LHCN-M2 (cell line): ENCODE data around the gene STK17A. TPM values are rescaled to one million over a fixed set of nuclear protein-coding genes. Genes with fewer than 3 reads are reported as not detected.
"Not testable (repeated sequence)": the region's sequence is repeated elsewhere in the genome, so short reads cannot be mapped to it uniquely, and the experiment has no call there.

Experiments used
- DNase-seq: peaks from one replicate; pipeline ENCODE4 v3.0.0-alpha.2; 2012; ENCODE audit warnings: low read depth
- total RNA-seq: library from RNA; depleted of rRNA; stranded (reverse); fragments of >200 nt; gene quantifications from 2 replicates; pipeline ENCODE4 v1.2.3, GENCODE V29; 2014

Gene STK17A
- total RNA-seq, 1 experiment from 2014 or later = 42.1 TPM

DNA sequence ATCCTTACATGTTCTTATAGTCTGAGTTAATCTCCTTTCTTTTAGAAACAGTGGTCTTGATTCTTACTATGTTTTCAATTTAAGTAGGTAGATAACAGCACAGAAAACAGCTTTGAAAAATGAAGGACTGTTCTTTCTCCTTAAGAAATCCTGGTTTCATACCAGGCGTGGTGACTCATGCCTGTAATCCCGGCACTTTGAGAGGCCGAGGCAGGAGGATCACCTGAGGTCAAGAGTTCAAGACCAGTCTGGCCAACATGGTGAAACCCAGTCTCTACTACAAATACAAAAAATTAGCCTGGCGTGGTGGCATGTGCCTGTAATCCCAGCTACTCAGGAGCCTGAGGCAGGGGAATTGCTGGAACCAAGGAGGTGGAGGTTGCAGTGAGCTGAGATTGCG is 13.5 kb downstream of the STK17A start:
- peak; percentile 11 for DNase-seq

DNA sequence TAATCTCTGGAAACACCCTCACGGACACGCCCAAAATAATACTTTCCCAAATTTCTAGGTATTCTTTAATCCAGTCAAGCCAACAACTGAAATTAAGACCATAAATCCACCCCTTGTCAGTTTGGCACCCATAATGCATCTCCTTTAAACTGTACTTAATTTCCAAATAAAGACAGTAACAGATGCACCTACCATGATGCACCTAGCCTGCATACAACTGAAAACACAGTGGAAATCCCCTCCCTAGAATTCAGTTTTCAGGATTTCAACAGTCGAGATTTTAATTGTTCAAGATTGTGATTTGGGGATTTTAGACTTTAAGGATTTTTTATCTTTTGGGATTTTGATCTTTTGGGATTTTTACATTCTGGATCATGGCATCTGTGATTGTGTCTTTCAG is 17.1 kb downstream of the STK17A start:
- no peak for DNase-seq

DNA sequence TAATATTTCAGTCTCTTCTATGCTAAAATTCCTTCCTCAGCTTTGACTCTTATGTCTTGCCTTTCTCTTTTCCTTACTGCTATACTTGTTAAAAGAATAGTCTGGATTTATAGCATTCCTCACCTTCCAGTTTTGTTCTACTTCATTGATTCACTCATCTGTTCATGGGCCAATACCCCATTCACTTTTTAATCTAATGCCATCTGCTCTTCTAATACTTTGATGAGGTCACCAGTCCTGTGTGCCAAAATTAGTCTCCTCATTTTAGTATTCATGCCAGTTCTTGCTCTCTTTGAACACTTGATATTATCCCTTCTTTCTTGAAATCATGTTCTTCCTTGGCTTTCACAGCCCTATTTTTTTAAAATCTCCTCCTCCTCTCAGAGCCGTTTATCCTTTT is 19.3 kb downstream of the STK17A start:
- DNase-seq = no peak

- DNase-seq = no peak
These were observed 21.3 kb downstream of the STK17A start for GRCh38 chr7:43604251-43604650.

GRCh38 chr7:43609097-43609496 is 26.2 kb downstream of the STK17A start:
- no peak for DNase-seq

- peak; percentile 24 for DNase-seq
These were observed 29.2 kb downstream of the STK17A start for GRCh38 chr7:43612128-43612527.

- peak; percentile 73 for DNase-seq
These were observed 30.0 kb downstream of the STK17A start for GRCh38 chr7:43612599-43613589.

GRCh38 chr7:43615558-43616145 is 32.7 kb downstream of the STK17A start:
- no peak for DNase-seq

DNA sequence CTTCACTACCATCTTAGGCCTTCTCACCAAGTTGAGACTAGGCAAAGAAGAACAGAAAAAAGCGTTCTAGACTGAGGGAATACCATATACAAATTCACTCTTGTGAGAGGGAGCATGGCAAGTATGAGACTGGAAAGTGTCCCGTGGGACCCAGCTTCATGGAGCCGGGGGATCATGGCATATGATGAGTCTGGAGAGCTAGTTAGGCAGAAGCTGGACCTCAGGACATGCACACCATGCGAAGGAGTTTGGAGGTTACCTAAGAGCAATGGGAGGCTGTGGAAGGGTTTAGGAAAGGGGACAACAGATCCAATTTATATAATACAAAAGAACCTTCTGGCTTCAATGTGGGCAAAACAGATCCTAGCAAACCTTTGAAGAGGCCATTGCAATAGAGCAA is 34.1 kb downstream of the STK17A start:
- DNase-seq = no peak

DNA sequence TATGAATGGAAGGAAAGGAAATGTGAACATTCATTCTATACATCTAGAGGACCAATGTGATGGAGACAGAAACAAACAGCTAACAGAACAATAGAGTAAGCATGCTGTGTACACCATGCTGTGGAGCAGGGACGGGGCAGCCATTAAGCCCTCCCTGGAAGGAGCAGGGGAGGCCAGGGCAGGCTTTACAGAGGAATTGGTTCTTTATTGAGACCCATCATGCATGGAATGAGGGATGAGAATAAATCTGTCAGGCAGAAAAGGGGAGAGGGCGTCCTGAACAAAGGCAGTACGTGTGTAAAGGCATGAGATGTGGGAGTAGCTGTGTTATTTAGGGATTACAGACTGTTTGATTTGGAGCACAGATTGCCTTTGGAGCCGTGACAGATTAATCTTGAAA is 35.2 kb downstream of the STK17A start:
- no peak for DNase-seq

GRCh38 chr7:43619213-43620012 is 36.5 kb downstream of the STK17A start:
- DNase-seq = peak; percentile 9

DNA sequence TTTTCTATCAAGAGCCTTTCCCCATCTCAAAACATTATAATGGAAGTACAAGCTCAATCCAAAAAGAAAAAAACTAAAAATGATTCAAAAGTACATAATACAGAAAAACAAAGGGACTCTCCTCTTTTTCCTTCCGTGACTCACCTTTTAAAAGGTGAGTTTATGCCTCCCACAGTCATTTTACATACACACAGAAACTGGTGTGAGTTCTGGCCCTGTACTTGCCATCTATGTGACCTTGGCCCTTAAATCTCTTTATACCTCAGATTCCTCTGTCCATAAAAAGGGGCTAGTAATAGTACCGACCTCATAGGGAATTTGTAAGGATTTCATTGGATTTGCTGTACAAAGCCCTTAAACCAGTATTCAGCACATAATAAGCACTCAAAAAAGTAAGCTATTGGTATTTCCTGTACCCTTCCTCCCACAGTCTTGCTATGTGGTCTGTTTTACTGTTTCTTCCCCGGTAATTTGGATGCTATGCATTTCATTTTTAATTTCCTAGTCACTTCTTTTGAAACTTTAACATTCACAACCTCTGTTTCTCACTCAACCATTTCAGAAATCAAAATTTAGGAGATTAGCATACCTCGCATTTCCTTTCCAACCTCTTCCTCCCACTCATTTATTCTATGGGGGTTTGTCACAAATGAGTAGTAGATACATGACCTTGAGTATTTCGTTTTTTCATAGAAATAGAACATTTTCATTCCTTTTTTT is 39.0 kb downstream of the STK17A start:
- no peak for DNase-seq

- DNase-seq = no peak
These were observed 41.2 kb downstream of the STK17A start for GRCh38 chr7:43624156-43624555.

GRCh38 chr7:43625453-43625852 is 42.5 kb downstream of the STK17A start:
- DNase-seq = peak; percentile 26

DNA sequence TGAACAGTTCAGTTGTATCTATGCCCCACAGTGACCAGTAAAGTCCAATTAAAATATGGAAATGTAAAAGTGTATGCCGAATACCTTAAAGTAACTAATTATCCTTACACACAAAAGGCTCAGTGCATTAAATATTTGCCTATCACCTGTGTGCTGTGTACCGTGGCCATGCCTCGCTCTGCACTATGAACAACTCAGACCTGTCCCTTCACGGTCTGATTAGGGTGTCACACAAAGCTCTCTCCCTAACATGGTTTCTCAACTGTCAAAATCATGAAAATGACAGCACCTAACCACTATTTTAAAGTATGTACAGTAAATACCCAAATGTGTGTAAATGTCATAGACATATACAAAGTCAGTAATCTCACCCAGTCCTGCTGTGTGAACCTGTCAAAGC is 43.1 kb downstream of the STK17A start:
- no peak for DNase-seq

DNA sequence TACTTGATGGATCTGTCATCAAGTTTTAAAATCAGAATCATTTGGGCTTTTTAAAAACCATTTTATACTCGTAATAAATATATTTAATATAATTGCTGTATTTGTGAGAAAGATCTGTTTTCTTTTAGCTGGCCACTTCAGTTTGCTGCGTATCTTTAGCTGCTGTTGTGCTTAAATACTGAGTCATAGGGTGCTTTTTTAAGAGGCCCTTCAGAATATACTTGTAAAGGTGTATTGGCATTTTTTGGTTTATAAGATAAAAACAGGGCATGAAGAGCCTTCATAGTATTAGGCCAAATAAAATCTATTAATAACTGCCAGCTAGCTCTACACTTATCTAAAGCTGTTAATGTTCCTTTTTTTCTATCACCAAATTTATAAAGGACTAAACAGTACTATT is 43.8 kb downstream of the STK17A start:
- no peak for DNase-seq

DNA sequence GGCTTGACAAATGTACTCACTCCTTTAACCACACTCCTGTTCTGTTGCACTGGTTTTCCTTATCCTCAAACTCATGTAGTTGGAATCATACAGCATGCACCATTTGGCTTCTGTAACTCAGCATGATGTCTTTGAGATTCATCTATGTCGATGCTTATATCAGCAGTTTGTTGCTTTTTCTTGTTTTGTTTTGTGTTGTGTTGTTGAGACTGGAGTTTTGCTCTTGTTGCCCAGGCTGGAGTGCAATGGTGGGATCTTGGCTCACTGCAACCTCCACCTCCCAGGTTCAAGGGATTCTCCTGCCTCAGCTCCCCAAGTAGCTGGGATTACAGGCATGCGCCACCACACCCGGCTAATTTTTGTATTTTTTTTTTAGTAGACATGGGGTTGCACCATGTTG is 44.9 kb downstream of the STK17A start:
- DNase-seq = not testable (repeated sequence)

GRCh38 chr7:43628431-43628830 is 45.5 kb downstream of the STK17A start:
- DNase-seq = peak; percentile 76

- DNase-seq = no peak
These were observed 46.9 kb downstream of the STK17A start for GRCh38 chr7:43629857-43630256.

DNA sequence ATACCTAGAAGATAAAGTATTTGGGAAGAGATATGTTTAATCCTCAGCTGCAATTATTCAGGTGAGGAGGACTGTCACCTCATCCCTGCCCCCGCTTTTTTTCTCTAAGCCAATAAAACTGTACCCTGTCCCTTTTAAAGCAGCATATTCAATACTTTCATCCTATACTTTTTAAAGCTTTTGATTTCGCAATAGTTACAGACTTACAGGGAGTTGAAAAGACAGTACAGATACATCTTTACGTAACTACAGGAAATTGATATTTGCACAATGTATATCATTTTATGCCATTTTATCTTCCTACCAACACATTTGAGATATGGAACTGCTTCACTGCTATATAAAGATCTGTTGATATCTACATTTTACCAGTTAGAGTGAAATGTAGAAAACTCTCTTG is 47.6 kb downstream of the STK17A start:
- DNase-seq = no peak

DNA sequence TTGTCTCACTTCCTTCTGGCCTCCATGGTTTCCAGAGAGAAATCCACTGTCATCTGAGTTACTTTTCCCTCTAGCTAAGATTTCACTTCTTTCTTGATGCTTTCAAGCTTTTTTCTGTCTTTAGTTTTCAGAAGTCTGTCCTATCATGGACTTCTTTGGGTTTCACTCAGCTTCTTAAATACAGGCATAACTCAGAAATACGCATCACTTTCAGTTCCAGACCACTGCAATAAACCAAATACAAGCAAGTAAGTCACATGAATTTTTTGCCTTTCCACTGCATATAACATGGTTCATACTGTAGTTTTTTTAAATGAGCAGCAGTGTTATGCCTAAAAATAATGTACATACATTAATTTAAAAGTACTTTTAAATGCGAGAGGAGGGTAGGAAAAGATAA is 48.7 kb downstream of the STK17A start:
- no peak for DNase-seq
